NB4 (cell line): ENCODE measurements around the gene ANKDD1A.

Experiments
- DNase-seq: peaks from one replicate; pipeline ENCODE4 v3.0.0; 2010; ENCODE audit warnings: low read depth
- H3K4me3 ChIP-seq: one replicate; pipeline ENCODE4 v1.5.1; 2011; ENCODE audit warnings: mild to moderate bottlenecking, low read depth, low read length, moderate library complexity
- MAX ChIP-seq: IDR thresholded peaks from 2 replicates; pipeline ENCODE4 v1.6.1; 2011; ENCODE audit warnings: low read depth, low read length
- MYC ChIP-seq: IDR thresholded peaks from 2 replicates; pipeline ENCODE4 v1.6.1; 2011; ENCODE audit warnings: low read depth, low read length
- POLR2A ChIP-seq: IDR thresholded peaks from 2 replicates; pipeline ENCODE4 v1.6.1; 2011; ENCODE audit warnings: mild to moderate bottlenecking; ENCODE audit not compliant: insufficient read length; ENCODE audit errors: extremely low read depth
- TF ChIP-seq, protein P1 (sequence below): IDR thresholded peaks from one replicate; pipeline ENCODE4 v1.5.1; 2012; ENCODE audit warnings: low read depth, low read length

ANKDD1A gene

GRCh38 chr15:64911311-64912186 is at the start of gene ANKDD1A:
Gene ANKDD1A, plus strand, starts transcription at chr15:64911902. Its CDS starts 29 bp downstream, at chr15:64911931.
- DNase-seq, result peak; percentile 10
- no peak within 1 kb of the TSS for H3K4me3 ChIP-seq
- TF ChIP-seq MYC (no peak), POLR2A (no peak), MAX (no peak)
- TF ChIP-seq, protein P1, sequence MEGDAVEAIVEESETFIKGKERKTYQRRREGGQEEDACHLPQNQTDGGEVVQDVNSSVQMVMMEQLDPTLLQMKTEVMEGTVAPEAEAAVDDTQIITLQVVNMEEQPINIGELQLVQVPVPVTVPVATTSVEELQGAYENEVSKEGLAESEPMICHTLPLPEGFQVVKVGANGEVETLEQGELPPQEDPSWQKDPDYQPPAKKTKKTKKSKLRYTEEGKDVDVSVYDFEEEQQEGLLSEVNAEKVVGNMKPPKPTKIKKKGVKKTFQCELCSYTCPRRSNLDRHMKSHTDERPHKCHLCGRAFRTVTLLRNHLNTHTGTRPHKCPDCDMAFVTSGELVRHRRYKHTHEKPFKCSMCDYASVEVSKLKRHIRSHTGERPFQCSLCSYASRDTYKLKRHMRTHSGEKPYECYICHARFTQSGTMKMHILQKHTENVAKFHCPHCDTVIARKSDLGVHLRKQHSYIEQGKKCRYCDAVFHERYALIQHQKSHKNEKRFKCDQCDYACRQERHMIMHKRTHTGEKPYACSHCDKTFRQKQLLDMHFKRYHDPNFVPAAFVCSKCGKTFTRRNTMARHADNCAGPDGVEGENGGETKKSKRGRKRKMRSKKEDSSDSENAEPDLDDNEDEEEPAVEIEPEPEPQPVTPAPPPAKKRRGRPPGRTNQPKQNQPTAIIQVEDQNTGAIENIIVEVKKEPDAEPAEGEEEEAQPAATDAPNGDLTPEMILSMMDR, result no peak

DNA sequence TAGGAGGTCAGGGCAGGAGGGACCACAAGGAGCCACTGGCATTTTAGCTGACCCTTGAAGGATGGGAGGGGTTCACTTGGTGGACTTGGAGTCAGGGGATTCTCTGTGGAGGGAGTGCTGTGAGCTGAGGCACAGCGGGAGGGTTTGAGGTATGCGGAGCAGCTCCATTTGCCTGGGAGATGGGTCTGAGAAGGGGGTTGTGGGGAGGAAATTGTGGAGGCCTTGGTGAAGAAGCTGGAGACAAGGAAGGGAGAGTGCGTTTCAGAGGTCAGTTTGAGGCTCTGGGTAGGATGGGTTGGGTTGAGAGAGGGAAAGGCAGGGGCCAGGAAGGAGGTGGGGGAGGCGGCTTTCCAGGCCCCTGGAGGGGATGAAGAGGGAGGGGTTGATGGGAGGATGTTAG is 49.7 kb upstream of the ANKDD1A start:
- no peak overlapping the region for H3K4me3 ChIP-seq
- TF ChIP-seq POLR2A (no peak), MAX (no peak), MYC (no peak)
- TF ChIP-seq, protein P1, result no peak
- no peak for DNase-seq

- no peak for TF ChIP-seq POLR2A
- no peak for TF ChIP-seq MYC
- TF ChIP-seq, protein P1, result no peak
- no peak for TF ChIP-seq MAX
- DNase-seq, result no peak
- H3K4me3 ChIP-seq, result no peak overlapping the region
These were observed 49.3 kb upstream of the ANKDD1A start for GRCh38 chr15:64862408-64862807.

DNA sequence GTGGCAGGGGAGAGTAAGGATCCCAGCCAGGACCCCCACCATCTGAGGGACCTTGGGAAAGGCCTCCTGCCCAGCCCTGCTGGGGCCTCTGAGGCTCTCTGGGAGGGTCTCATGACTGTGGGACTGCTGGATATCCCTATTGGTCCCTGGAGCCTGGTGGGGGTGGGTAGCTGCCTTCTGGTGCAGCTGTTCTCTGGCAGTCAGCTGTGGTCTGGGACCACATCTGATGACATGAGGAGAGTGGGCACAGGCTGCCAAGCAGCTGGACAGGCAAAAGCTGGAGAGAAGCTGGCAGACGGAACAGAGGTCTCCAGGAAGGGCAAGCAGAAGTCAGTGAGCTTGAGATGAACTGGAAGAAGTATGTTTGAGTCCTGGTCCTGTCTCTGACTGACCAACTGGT is 47.6 kb upstream of the ANKDD1A start:
- no peak for TF ChIP-seq MAX
- no peak for TF ChIP-seq MYC
- TF ChIP-seq POLR2A, result no peak
- TF ChIP-seq, protein P1, result no peak
- DNase-seq, result no peak
- H3K4me3 ChIP-seq, result no peak overlapping the region

DNA sequence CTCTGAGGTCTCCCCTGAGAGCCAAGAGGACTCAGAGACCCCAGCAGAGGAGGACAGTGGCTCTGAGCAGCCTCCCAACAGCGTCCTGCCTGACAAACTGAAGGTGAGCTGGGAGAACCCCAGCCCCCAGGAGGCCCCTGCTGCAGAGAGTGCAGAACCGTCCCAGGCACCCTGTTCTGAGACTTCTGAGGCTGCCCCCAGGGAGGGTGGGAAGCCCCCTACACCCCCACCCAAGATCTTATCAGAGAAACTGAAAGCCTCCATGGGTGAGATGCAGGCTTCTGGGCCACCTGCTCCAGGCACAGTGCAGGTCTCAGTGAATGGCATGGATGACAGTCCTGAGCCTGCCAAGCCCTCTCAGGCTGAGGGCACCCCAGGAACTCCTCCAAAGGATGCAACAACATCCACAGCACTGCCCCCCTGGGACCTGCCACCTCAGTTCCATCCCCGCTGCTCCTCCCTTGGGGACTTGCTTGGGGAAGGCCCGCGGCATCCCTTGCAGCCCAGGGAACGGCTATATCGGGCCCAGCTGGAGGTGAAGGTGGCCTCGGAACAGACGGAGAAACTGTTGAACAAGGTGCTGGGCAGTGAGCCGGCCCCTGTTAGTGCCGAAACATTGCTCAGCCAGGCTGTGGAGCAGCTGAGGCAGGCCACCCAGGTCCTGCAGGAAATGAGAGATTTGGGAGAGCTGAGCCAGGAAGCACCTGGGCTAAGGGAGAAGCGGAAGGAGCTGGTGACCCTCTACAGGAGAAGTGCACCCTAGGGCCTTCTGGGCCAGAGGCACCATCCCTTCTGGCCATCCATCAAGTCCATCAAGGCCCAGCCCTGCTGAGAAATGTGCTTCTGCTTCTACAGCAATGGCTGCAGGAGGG is 46.3 kb upstream of the ANKDD1A start:
- no peak overlapping the region for H3K4me3 ChIP-seq
- no peak for DNase-seq
- TF ChIP-seq, protein P1, result no peak
- TF ChIP-seq POLR2A, result no peak
- TF ChIP-seq MAX, result no peak
